ENCODE data around the gene GPR146. TPM values are rescaled to one million over a fixed set of nuclear protein-coding genes. Genes with fewer than 3 reads are reported as not detected.

GPR146 gene
- polyA plus RNA-seq, 3 donors: 0.48 to 0.92 (median 0.48) TPM

DNA sequence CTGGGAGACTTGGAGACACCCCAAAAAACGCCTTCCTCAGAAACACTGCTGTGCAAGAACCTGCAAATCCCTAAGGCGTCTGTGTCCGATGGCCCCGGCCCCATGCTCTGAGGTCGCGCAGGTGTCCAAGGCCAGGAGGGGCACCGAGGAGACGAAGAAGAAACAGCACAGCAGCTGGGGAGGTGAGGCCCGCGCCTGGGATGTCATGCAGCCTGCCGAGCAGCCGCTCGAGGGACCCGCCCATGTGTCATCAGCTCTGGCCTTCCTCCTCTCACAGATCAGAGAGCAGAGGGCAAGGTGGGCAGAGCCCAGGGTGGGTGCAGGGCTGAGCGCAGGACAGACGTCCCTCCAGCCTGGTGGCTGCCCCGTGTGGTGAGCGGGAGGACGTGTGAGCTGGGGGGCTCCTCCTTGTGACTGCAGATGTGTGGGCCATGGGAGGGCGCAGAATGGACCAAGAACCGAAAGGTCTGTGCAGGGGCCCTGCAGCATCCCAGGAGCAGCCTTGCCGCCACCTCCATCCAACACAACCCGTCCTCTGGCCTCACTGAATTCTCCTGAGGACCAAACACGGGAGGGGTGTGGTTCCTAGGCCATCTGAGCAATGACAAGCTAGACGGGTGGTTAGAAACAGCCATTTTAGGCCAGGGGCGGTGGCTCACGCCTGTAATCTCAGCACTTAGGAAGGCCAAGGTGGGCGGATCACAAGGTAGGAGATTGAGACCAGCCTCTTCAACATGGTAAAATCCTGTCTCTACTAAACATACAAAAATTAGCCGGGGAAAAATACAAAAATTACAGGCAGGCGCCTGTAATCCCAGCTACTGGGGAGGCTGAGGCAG, 30.5 kb downstream of the GPR146 start:
- Mint-ChIP-seq H3K27ac (no peak overlapping the region), H3K9me3 (peaks cover 0 to 4% (median 0%) of the 10 kb centered on the region in 7 donors), H3K4me1 (peaks cover 5% of the 10 kb centered on the region), H3K4me3 (no peak overlapping the region), H3K36me3 (no peaks in the 10 kb centered on the region), H3K27me3 (ENCODE audit: low read depth in 3 of 3) (peaks cover 5 to 13% (median 5%) of the 10 kb centered on the region in 3 donors)
- Histone ChIP-seq H2AFZ (ENCODE audit: insufficient read depth, low read depth, low read length, poor library complexity, severe bottlenecking) (no peak overlapping the region), H3K4me3 (replicated peaks in 1 of 3; ENCODE audit: low read depth in 2 of 3, low read length in 3 of 3) (no peak overlapping the region), H3K27me3 (ENCODE audit: control insufficient read depth in 2 of 2, insufficient read depth in 2 of 2, low read length in 2 of 2) (no peaks in the 10 kb centered on the region), H4K20me1 (ENCODE audit: insufficient read depth, low read length) (no peaks in the 10 kb centered on the region), H3K4me2 (replicated peaks; ENCODE audit: extremely low read depth, low read length, poor library complexity, severe bottlenecking) (no peak overlapping the region), H3K4me1 (ENCODE audit: control insufficient read depth in 1 of 2, insufficient read depth in 2 of 2, low read length in 2 of 2) (peaks cover 0 to 2% of the 10 kb centered on the region in 2 donors), H3K9me3 (replicated peaks in 1 of 2; ENCODE audit: control insufficient read depth in 1 of 2, insufficient read depth in 1 of 2, low read length in 2 of 2) (peaks cover 0 to 3% of the 10 kb centered on the region in 2 donors), H3K9ac (ENCODE audit: insufficient read depth, low read length, poor library complexity, severe bottlenecking) (no peak overlapping the region), H3K79me2 (ENCODE audit: insufficient read depth, low read length) (no peaks in the 10 kb centered on the region), H3K27ac (ENCODE audit: low read depth in 1 of 2, low read length in 2 of 2) (no peak overlapping the region), H3K36me3 (replicated peaks in 1 of 2; ENCODE audit: control insufficient read depth in 1 of 2, insufficient read depth in 2 of 2, low read length in 2 of 2) (no peaks in the 10 kb centered on the region)
- 96% methylated on average over 24 of the region's 30 CpGs for WGBS (ENCODE audit: insufficient coverage)
- TF ChIP-seq, protein P1, sequence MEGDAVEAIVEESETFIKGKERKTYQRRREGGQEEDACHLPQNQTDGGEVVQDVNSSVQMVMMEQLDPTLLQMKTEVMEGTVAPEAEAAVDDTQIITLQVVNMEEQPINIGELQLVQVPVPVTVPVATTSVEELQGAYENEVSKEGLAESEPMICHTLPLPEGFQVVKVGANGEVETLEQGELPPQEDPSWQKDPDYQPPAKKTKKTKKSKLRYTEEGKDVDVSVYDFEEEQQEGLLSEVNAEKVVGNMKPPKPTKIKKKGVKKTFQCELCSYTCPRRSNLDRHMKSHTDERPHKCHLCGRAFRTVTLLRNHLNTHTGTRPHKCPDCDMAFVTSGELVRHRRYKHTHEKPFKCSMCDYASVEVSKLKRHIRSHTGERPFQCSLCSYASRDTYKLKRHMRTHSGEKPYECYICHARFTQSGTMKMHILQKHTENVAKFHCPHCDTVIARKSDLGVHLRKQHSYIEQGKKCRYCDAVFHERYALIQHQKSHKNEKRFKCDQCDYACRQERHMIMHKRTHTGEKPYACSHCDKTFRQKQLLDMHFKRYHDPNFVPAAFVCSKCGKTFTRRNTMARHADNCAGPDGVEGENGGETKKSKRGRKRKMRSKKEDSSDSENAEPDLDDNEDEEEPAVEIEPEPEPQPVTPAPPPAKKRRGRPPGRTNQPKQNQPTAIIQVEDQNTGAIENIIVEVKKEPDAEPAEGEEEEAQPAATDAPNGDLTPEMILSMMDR (IDR thresholded peaks at IDR 0.05): no peak
- intact Hi-C loops (cut with micrococcal nuclease): no loop called here
- no peak for DNase-seq

DNA sequence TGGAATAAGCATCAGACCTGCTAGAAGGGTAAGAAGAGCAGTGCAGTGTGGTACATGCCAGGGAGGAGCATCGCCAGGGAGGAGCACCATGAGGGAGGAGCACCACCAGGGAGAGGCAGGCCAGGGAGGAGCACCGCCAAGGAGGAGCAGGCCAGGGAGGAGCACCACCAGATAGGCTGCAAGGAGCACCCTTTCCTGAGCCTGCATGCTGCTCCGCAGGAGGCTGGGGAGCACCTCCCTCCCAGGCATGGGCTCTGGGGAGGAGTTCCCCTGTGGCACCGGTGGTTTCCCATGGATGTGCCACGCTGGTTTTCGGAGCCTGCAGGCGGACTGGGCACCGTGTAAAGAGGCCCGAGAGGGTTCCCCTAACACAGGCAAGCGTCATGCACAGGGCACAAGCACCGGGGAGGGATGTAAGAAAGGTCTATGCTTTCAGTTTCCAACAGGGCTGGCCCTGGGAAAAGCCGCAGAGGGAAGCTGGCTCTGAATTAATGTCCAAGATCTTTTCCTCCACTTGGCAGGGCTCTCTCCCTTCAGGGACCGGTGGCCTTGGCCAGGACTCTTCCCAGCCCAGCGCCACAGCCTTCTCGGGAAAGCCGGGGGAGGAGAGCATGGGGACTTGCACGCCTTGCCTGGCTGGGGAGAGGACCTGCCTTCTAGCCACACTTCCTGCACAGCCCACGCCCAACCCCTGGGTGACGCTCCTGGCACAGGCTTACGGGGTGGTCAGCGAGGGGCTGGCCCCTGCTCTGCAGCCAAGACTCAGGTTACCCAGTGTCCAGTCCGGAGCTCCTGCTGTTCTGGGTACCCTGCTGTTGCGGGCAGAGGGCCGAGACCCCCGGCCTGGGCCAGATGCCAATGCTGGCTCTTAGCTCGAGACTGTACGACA, 32.1 kb downstream of the GPR146 start:
- Histone ChIP-seq H3K27me3 (ENCODE audit: control insufficient read depth in 2 of 2, insufficient read depth in 2 of 2, low read length in 2 of 2) (no peaks in the 10 kb centered on the region), H3K4me3 (replicated peaks in 1 of 3; ENCODE audit: low read depth in 2 of 3, low read length in 3 of 3) (no peak overlapping the region)
- WGBS (ENCODE audit: insufficient coverage): 93% methylated on average over 24 of the region's 27 CpGs

More for the DNA sequence above, 32.1 kb downstream of the GPR146 start:
- no peaks in the 10 kb centered on the region for H4K20me1 ChIP-seq (ENCODE audit: insufficient read depth, low read length)
- H3K4me1 ChIP-seq (ENCODE audit: control insufficient read depth in 1 of 2, insufficient read depth in 2 of 2, low read length in 2 of 2): peaks cover 0 to 2% of the 10 kb centered on the region in 2 donors
- Mint-ChIP-seq H3K27ac (peak overlapping the region in 1 of 7 donors; percentile 64), H3K4me1 (peaks cover 5% of the 10 kb centered on the region), H3K4me3 (no peak overlapping the region), H3K36me3 (no peaks in the 10 kb centered on the region), H3K9me3 (peaks cover 0 to 4% (median 0%) of the 10 kb centered on the region in 7 donors), H3K27me3 (ENCODE audit: low read depth in 3 of 3) (peaks cover 4 to 13% (median 5%) of the 10 kb centered on the region in 3 donors)
- no peaks in the 10 kb centered on the region for H3K79me2 ChIP-seq (ENCODE audit: insufficient read depth, low read length)
- no peak overlapping the region for H2AFZ ChIP-seq (ENCODE audit: insufficient read depth, low read depth, low read length, poor library complexity, severe bottlenecking)
- DNase-seq: no peak
- H3K4me2 ChIP-seq (replicated peaks; ENCODE audit: extremely low read depth, low read length, poor library complexity, severe bottlenecking): no peak overlapping the region
- H3K9me3 ChIP-seq (replicated peaks in 1 of 2; ENCODE audit: control insufficient read depth in 1 of 2, insufficient read depth in 1 of 2, low read length in 2 of 2): no peaks in the 10 kb centered on the region
- no peaks in the 10 kb centered on the region for H3K36me3 ChIP-seq (replicated peaks in 1 of 2; ENCODE audit: control insufficient read depth in 1 of 2, insufficient read depth in 2 of 2, low read length in 2 of 2)
- intact Hi-C loops (cut with micrococcal nuclease): no loop called here
- no peak overlapping the region for H3K9ac ChIP-seq (ENCODE audit: insufficient read depth, low read length, poor library complexity, severe bottlenecking)
- TF ChIP-seq, protein P1 (IDR thresholded peaks at IDR 0.05): no peak
- H3K27ac ChIP-seq (ENCODE audit: low read depth in 1 of 2, low read length in 2 of 2): no peak overlapping the region

All from CD14-positive monocyte (primary cell).